EL (cell line): ENCODE data around the gene IFNAR2.
A peak's percentile ranks its signal among the peaks of the same experiment; 100 is the strongest.
"Not testable (repeated sequence)": the region's sequence is repeated elsewhere in the genome, so short reads cannot be mapped to it uniquely, and the experiment has no call there.

Source experiments
- DNase-seq: peaks from one replicate; pipeline ENCODE4 v3.0.0-alpha.2; 2016

The IFNAR2 gene

GRCh38 chr21:33217138-33217520, 12.6 kb upstream of the IFNAR2 start:
- DNase-seq: no peak

GRCh38 chr21:33219300-33219699, 10.4 kb upstream of the IFNAR2 start:
- no peak for DNase-seq

- no peak for DNase-seq
Observed at GRCh38 chr21:33219954-33220353, 9.8 kb upstream of the IFNAR2 start.

DNA sequence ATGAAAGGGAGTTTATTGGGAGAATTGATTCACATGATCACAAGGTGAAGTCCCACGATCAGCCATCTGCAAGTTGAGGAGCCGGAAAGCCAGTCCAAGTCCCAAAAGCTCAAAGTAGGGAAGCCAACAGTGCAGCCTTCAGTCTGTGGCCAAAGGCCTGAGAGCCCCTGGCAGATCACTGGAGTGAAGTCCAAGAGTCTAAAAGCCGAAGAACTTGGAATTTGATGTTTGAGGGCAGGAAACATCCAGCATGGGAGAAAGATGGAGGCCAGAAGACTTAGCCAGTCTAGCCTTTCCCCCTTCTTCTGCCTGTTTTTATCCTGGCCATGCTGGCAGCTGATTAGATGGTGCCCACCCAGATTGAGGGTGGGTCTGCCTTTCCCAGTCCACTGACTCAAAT, 4.4 kb upstream of the IFNAR2 start:
- DNase-seq: not testable (repeated sequence)

DNA sequence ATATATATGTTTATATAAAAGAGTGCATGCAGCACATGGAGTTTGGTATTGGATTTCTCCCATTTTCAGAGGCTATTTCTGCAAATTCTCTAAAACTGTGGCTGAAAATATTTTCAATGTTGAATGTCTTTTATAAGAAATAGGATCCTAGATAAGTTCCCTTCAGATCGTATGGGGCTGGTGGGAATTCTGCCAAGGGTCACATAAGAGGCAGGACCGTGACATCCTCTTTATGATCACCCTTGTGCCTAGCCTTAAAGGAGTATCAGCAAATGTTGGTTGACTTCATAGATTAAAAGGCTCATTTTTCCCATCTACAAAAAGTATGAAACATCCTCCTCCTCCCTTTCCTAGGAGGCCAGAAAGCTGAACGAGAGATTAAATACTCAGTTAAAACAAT, 1.3 kb upstream of the IFNAR2 start:
- DNase-seq: no peak

- no peak for DNase-seq
Observed at GRCh38 chr21:33229099-33229783, 497 bp upstream of the IFNAR2 start.

- DNase-seq: peak; percentile 57
Observed at GRCh38 chr21:33230545-33231324, 997 bp downstream of the IFNAR2 start.

DNA sequence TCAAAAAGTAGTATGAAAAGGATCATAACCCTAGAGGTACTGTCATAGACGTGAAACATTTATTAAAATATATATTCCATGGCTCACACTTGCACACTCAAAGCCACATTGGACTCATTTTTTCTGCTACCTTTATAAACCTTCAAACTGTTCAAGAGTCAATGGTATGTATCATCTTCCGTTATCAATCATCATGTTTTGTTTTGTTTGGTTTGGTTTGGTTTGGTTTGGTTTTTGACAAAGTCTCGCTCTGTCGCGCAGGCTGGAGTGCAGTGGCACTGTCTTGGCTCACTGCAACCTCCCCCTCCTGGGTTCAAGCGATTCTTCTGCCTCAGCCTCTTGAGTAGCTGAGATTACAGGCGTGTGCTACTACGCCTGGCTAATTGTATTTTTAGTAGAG, 1.8 kb downstream of the IFNAR2 start:
- DNase-seq: no peak

- DNase-seq: no peak
Observed at GRCh38 chr21:33232291-33233034, 2.7 kb downstream of the IFNAR2 start.

- DNase-seq: no peak
Observed at GRCh38 chr21:33234635-33235520, 5.1 kb downstream of the IFNAR2 start.

DNA sequence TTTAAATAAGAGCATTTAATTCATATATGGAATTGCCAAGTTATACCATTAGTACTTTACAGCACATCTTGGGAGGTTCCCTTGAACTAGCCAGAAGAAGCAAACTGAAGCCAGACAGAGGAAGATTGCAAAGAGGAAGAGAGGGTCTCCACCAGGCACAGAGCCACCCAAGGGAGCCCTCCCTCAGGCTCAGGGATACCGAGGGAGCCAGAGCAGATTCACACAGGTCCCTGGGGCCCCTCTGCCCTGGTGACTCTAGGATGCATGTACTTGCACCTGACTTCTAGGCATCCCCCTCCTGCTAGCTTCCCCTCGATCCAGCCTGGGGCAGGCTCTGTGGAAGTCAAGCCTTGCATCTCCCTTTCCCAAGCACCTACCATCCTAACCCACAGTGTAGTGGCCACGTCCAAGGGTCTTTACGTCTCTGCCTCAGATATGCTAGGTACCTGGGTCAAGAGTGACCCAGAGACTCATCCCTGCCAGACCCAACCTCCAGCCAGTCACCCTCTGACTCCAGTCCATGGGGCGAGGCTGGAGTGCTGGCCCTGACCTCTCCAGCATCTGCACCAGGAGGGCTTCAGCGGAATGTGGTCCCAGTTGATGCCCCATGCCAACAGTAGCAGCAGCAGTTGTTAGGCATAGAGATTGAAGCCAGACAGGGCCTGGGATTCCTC, 6.4 kb downstream of the IFNAR2 start:
- no peak for DNase-seq

- DNase-seq: no peak
Observed at GRCh38 chr21:33236766-33237165, 7.0 kb downstream of the IFNAR2 start.

- DNase-seq: no peak
Observed at GRCh38 chr21:33237486-33237885, 7.7 kb downstream of the IFNAR2 start.

GRCh38 chr21:33238146-33238545, 8.4 kb downstream of the IFNAR2 start:
- peak; percentile 16 for DNase-seq

DNA sequence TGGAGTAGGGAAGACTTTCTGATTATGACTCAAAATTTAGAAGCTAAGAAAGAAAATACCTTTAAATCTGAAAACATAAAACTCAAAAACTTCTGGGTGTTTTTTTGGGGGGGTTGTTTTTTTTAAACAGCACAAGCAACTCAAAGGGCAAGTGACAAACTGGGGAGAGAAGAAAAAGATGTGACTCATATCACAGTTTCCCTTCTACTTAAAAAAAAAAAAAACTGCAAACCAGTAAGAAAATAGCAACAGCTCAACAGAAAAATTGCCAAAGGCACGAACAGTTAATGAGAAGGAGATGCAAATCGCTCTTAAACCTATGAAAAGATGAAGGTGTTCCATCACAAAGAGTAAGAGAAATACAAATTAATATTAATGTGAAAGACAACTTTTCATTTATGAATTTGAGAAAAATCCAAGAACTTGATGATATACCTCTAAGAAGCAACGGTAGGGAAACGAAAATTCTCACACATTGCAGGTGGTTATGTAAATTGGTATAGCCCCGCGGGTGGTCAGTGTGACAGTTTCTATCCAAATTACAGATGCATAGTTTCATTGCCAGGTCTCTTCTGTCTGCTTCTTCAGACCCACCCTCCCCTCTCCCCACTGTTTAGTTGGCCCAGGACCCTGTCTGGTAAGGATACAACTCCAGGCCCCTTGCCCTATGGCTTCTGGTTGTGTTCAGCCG, 9.0 kb downstream of the IFNAR2 start:
- no peak for DNase-seq

DNA sequence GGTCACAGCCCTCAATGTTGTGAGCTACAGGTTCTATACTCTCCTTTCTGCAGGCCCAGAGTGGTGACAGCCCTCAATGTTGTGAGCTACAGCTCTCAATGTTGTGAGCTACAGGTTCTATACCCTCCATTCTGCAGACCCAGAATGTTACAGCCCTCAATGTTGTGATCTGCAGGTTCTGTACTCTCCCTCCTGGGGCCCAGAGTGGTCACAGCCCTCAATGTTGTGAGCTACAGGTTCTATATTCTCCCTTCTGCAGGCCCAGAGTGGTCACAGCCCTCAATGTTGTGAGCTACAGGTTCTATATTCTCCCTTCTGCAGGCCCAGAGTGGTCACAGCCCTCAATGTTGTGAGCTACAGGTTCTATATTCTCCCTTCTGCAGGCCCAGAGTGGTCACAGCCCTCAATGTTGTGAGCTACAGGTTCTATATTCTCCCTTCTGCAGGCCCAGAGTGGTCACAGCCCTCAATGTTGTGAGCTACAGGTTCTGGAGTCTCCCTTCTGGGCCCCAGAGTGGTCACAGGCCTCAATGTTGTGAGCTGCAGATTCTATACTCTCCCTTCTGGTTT, 9.9 kb downstream of the IFNAR2 start:
- DNase-seq: not testable (repeated sequence)

DNA sequence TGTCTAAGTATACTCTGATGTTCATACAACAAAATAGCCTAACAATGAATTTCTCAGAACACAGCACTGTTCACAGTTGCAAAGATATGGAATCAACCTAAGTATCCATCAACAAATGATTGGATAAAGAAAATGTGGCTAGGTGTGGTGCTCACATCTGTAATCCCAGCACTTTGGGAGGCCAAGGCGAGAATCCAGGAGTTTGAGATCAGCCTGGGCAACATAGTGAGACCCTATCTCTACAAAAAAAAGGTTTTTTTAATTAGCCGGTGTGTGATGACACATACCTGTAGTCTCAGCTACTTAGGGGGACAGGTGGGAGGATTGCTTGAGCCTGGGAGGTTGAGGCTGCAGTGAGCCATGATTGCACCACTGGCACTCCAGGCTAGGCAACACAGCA, 10.7 kb downstream of the IFNAR2 start:
- DNase-seq: no peak

DNA sequence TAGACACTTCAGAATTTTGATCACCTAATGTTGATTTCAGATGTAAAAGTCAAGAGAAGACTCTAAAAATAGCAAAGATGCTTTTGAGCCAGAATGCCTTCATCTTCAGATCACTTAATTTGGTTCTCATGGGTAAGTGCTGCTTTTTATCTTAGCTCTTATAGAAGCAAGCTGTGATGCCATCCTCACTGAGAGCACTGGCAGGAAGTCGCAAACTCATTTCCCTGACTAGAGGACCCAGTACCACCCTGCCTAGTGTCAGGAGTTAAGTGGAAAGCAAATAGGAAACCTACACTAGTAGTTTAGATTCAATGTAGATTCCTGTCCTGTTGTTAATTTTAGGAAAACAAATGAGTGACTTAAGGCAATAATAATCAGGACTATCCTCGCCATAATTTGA, 12.1 kb downstream of the IFNAR2 start:
- DNase-seq: no peak

DNA sequence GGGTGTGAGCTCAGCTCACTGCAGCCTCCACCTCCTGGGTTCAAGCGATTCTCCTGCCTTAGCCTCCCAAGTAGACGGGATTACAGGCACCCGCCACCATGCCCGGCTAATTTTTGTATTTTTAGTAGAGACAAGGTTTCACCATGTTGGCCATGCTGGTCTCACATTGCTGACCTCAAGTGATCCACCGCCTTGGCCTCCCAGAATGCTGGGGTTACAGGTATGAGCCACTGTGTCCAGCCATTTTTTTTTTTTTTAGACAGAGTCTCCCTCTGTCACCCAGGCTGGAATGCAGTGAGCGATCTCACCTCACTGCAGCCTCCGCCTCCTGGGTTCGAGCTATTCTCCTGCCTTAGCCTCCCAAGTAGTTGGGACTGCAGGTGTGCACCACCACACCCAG, 13.1 kb downstream of the IFNAR2 start:
- DNase-seq: not testable (repeated sequence)

- no peak for DNase-seq
Observed at GRCh38 chr21:33244082-33244778, 14.5 kb downstream of the IFNAR2 start.

DNA sequence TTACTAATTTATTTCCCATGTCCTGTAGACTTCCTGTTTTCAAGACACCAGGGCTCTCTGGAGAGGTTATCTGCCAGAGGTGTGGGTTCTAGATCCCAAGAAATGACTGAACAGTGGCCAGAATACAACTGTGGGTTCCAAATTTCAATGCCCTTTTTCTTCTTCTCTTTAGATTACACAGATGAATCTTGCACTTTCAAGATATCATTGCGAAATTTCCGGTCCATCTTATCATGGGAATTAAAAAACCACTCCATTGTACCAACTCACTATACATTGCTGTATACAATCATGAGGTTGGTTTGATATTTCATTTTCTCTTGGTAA, 15.0 kb downstream of the IFNAR2 start:
- DNase-seq: no peak
